ENCODE measurements around the gene AKAP6.

DNA sequence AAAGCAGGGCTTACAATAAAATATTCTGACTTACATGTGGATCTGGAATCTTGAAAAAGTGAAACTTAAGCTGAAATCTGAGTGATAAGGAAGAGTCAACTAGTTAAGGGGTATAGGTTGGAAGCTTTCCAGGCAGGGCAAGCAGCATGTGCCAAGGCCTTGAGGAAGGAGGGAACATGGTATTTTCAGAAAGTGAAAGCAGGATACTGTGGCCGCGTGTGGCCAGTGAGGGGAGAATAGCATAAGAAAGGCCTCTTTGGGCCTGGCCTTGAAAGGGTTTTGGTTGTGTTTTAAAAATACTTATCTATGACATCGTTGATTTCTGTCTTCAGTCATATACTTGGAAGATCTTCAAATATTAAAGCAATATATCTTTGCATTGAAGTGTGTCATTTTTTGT, 213.4 kb downstream of the AKAP6 start:
- TF ChIP-seq, protein P1, sequence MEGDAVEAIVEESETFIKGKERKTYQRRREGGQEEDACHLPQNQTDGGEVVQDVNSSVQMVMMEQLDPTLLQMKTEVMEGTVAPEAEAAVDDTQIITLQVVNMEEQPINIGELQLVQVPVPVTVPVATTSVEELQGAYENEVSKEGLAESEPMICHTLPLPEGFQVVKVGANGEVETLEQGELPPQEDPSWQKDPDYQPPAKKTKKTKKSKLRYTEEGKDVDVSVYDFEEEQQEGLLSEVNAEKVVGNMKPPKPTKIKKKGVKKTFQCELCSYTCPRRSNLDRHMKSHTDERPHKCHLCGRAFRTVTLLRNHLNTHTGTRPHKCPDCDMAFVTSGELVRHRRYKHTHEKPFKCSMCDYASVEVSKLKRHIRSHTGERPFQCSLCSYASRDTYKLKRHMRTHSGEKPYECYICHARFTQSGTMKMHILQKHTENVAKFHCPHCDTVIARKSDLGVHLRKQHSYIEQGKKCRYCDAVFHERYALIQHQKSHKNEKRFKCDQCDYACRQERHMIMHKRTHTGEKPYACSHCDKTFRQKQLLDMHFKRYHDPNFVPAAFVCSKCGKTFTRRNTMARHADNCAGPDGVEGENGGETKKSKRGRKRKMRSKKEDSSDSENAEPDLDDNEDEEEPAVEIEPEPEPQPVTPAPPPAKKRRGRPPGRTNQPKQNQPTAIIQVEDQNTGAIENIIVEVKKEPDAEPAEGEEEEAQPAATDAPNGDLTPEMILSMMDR (conservative IDR thresholded peaks at IDR 0.05) = no peak
- TF ChIP-seq ZFX (IDR thresholded peaks at IDR 0.05) = no peak
